SU-DHL-6 (cell line): ENCODE results near the gene BCAP31.

Experiments
- H2AFZ ChIP-seq: fragments of 200-600 bp; sonication (generic); 2 replicates; pipeline ENCODE4 v1.6.1; 2014; ENCODE audit warnings: low read depth, mild to moderate bottlenecking, moderate library complexity, mixed read lengths, antibody characterized with exemption, low read length; ENCODE audit not compliant: severe bottlenecking
- H3F3A ChIP-seq: fragments of 200-600 bp; shearing (Covaris generic); 2 replicates; pipeline ENCODE4 v1.6.0; 2016; ENCODE audit warnings: antibody characterized with exemption, mild to moderate bottlenecking; ENCODE audit not compliant: insufficient read depth
- H3K27ac ChIP-seq: fragments of 200-600 bp; sonication (generic); 2 replicates; pipeline ENCODE4 v1.5.1; 2016; ENCODE audit warnings: low read depth, mild to moderate bottlenecking, low read length, moderate library complexity, mixed read lengths
- H3K27me3 ChIP-seq: fragments of 200-600 bp; sonication (generic), shearing (Covaris generic); 2 replicates; pipeline ENCODE4 v1.6.0; 2014; ENCODE audit warnings: mild to moderate bottlenecking, low read length
- H3K36me3 ChIP-seq: fragments of 200-600 bp; sonication (generic); 2 replicates; pipeline ENCODE4 v1.6.1; 2014; ENCODE audit warnings: mild to moderate bottlenecking, low read length, mixed read lengths
- H3K4me2 ChIP-seq: fragments of 300-600, 200-600 bp; shearing (Covaris generic), sonication (generic); 2 replicates; pipeline ENCODE4 v1.6.0; 2014; ENCODE audit warnings: low read length, low read depth, mild to moderate bottlenecking; ENCODE audit not compliant: poor library complexity, severe bottlenecking
- H3K4me3 ChIP-seq: fragments of 200-600 bp; sonication (generic); 2 replicates; pipeline ENCODE4 v1.5.1; 2014; ENCODE audit warnings: antibody characterized with exemption, low read length, mild to moderate bottlenecking, mixed read lengths; ENCODE audit not compliant: insufficient read depth, poor library complexity, severe bottlenecking
- H3K79me2 ChIP-seq: fragments of 200-600 bp; sonication (generic); 2 replicates; pipeline ENCODE4 v1.6.1; 2014; ENCODE audit warnings: mild to moderate bottlenecking, low read length, moderate library complexity; ENCODE audit not compliant: insufficient read depth
- H3K9ac ChIP-seq: fragments of 200-600 bp; sonication (generic); 2 replicates; pipeline ENCODE4 v1.7.0; 2014; ENCODE audit warnings: mild to moderate bottlenecking, low read length
- H3K9me2 ChIP-seq: fragments of 200-600 bp; sonication (generic); replicated peaks from 2 replicates; pipeline ENCODE4 v1.6.1; 2014; ENCODE audit warnings: low read length; ENCODE audit not compliant: insufficient read depth
- H3K9me3 ChIP-seq: fragments of 200-600 bp; sonication (generic); 2 replicates; pipeline ENCODE4 v1.6.1; 2014; ENCODE audit warnings: low read length, mixed read lengths; ENCODE audit not compliant: insufficient read depth
- H4K20me1 ChIP-seq: fragments of 200-600 bp; sonication (generic); 2 replicates; pipeline ENCODE4 v1.6.1; 2014; ENCODE audit warnings: low read depth, mild to moderate bottlenecking, antibody characterized with exemption, low read length, moderate library complexity, mixed read lengths
- EZH2phosphoT487 ChIP-seq: fragments of 200-600 bp; sonication (generic), shearing (Covaris generic); conservative IDR thresholded peaks from 2 replicates; pipeline ENCODE4 v1.6.1; 2018; ENCODE audit warnings: mild to moderate bottlenecking, antibody characterized with exemption, low read length, moderate library complexity, mixed read lengths
- TF ChIP-seq, protein P1 (sequence below): fragments of 200-600 bp; sonication (generic); IDR thresholded peaks from one replicate; pipeline ENCODE4 v1.5.1; 2017; ENCODE audit warnings: antibody characterized with exemption, mild to moderate bottlenecking, low read length, moderate library complexity; ENCODE audit not compliant: insufficient read depth, poor library complexity, severe bottlenecking

Gene BCAP31

DNA sequence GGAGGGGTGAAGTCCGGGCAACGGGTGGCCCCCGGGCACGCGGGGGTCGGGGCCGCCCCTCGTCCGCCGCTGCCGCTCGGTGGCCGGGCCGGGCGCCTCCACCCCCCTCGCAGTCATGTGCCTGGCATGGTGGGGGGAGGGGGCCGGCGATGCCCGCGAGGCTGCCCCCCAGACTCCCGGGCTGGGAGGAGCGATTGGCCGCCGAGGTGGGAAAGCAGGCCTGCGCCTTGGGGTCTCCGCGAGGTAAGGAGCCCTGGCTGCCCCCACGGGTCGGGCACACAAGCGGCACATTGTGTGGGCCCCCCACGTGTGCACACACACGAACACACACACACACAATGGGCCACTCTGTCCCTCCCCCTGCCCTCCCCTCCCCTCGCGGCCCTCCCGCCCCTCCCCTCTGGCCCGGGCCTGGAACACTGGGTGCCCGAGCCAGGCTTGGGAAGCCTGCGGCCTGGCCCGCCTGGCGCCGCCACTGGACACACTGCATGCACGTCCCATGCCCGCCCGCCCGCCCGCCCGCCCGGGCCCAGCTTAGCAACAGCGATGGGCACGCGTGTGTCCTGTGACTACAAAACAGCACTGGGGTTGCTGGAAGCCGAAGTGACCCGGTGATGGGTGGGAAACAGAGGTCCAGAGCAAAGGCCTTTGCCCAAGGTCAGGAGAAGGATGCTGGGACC, 35.1 kb downstream of the BCAP31 start:
- no peaks in the 10 kb centered on the region for H3K79me2 ChIP-seq
- no peaks in the 10 kb centered on the region for H4K20me1 ChIP-seq
- no peak overlapping the region for H2AFZ ChIP-seq
- no peaks in the 10 kb centered on the region for H3K36me3 ChIP-seq
- H3K9me3 ChIP-seq = no peaks in the 10 kb centered on the region
- no peak overlapping the region for H3K27ac ChIP-seq
- H3K4me2 ChIP-seq = no peak overlapping the region
- no peak overlapping the region for H3K4me3 ChIP-seq
- no peak for TF ChIP-seq EZH2phosphoT487
- TF ChIP-seq, protein P1, sequence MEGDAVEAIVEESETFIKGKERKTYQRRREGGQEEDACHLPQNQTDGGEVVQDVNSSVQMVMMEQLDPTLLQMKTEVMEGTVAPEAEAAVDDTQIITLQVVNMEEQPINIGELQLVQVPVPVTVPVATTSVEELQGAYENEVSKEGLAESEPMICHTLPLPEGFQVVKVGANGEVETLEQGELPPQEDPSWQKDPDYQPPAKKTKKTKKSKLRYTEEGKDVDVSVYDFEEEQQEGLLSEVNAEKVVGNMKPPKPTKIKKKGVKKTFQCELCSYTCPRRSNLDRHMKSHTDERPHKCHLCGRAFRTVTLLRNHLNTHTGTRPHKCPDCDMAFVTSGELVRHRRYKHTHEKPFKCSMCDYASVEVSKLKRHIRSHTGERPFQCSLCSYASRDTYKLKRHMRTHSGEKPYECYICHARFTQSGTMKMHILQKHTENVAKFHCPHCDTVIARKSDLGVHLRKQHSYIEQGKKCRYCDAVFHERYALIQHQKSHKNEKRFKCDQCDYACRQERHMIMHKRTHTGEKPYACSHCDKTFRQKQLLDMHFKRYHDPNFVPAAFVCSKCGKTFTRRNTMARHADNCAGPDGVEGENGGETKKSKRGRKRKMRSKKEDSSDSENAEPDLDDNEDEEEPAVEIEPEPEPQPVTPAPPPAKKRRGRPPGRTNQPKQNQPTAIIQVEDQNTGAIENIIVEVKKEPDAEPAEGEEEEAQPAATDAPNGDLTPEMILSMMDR = no peak
- no peaks in the 10 kb centered on the region for H3F3A ChIP-seq
- H3K27me3 ChIP-seq = no peaks in the 10 kb centered on the region
- no peak overlapping the region for H3K9ac ChIP-seq
- H3K9me2 ChIP-seq = no peaks in the 10 kb centered on the region

DNA sequence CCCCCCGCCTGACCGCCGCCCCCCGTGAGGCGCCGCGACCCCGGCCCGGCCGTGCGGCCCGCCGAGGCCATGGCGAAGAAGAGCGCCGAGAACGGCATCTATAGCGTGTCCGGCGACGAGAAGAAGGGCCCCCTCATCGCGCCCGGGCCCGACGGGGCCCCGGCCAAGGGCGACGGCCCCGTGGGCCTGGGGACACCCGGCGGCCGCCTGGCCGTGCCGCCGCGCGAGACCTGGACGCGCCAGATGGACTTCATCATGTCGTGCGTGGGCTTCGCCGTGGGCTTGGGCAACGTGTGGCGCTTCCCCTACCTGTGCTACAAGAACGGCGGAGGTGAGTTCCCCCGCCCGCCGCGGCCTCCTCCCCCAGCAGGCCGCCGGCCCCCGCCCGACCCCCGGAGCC, 35.7 kb downstream of the BCAP31 start:
- Histone ChIP-seq H3K9ac (no peak overlapping the region), H3K4me3 (no peak overlapping the region), H4K20me1 (no peaks in the 10 kb centered on the region), H3K9me2 (no peaks in the 10 kb centered on the region), H2AFZ (no peak overlapping the region), H3F3A (no peaks in the 10 kb centered on the region), H3K4me2 (no peak overlapping the region), H3K27me3 (no peaks in the 10 kb centered on the region), H3K27ac (no peak overlapping the region), H3K79me2 (no peaks in the 10 kb centered on the region), H3K36me3 (no peaks in the 10 kb centered on the region), H3K9me3 (no peaks in the 10 kb centered on the region)
- no peak for TF ChIP-seq EZH2phosphoT487
- TF ChIP-seq, protein P1 = no peak

DNA sequence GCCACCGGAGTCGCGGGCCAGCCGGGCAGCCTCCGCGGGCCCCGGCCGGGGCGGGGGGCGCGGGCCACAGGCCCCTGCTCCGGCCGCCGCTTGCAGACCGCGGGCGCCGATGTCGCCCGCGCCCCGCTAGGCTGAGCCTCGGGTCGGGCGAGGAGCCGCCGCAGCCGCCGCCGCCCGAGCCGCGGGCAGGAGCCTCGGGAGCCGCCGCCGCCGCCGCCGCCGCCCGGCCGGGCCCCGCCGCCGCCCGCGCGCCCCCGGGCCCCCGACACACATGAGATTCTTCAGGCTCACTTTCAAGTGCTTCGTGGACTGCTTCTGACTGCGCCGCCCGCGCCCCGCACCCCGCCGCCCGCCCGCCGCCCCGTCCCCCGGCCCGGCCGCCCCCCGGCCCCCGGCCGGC, 36.1 kb downstream of the BCAP31 start:
- Histone ChIP-seq H3K36me3 (no peaks in the 10 kb centered on the region), H3K27ac (no peak overlapping the region), H3K4me2 (no peak overlapping the region), H3K79me2 (no peaks in the 10 kb centered on the region), H3K27me3 (no peaks in the 10 kb centered on the region), H3K9ac (no peak overlapping the region), H3F3A (no peaks in the 10 kb centered on the region), H4K20me1 (no peaks in the 10 kb centered on the region), H2AFZ (no peak overlapping the region), H3K9me3 (no peaks in the 10 kb centered on the region), H3K9me2 (no peaks in the 10 kb centered on the region), H3K4me3 (no peak overlapping the region)
- TF ChIP-seq EZH2phosphoT487 = no peak
- TF ChIP-seq, protein P1 = no peak
